Measurements from ENCODE around the gene PTPRZ1.

The PTPRZ1 gene

DNA sequence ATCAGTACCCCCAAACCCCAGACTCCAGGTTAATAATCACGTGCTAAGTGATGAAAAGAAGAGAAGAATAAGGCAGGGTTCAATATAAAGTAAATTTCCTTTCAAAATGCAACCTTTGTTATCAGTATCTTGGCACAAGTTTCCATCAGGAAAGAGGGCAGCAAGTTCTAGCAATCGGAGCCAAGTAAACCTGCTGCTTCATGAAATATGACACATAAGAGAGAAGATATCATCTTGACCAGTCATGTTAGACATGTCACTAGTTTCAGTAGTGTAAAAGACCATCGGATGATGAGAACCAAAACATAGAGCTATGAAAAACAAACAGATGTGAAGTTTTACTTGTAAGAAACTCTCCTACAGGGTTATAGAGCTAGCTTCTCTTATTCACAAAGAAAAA lies 227.1 kb downstream of the PTPRZ1 start:
- no peak for DNase-seq
- H3K36me3 ChIP-seq: no peaks in the 10 kb centered on the region

DNA sequence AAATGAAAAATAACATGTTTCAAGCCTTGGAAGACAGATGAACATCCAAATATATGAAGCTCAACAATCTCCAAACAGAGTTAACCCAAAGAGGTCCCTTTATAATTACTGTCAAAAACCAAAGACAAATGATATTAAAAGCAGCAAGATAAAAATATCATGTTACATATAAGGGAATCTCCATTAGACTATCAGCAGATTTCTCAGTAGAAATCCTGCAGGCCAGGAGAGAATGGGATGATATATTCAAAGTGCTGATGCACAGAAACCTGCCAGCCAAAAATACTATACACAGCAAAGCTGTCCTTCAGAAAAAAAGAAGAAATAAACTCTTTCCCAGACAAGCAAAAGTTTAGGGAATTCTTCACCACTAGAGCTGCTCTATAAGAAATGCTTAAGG lies 230.1 kb downstream of the PTPRZ1 start:
- Histone ChIP-seq H3K36me3 (no peaks in the 10 kb centered on the region), H3K27me3 (ENCODE audit: insufficient read depth, low read depth, severe bottlenecking) (no peaks in the 10 kb centered on the region), H3K27ac (no peak overlapping the region), H3K9me3 (ENCODE audit: severe bottlenecking) (no peaks in the 10 kb centered on the region), H3K4me3 (ENCODE audit: low read depth, low read length) (no peak overlapping the region)
- TF ChIP-seq, protein P1, sequence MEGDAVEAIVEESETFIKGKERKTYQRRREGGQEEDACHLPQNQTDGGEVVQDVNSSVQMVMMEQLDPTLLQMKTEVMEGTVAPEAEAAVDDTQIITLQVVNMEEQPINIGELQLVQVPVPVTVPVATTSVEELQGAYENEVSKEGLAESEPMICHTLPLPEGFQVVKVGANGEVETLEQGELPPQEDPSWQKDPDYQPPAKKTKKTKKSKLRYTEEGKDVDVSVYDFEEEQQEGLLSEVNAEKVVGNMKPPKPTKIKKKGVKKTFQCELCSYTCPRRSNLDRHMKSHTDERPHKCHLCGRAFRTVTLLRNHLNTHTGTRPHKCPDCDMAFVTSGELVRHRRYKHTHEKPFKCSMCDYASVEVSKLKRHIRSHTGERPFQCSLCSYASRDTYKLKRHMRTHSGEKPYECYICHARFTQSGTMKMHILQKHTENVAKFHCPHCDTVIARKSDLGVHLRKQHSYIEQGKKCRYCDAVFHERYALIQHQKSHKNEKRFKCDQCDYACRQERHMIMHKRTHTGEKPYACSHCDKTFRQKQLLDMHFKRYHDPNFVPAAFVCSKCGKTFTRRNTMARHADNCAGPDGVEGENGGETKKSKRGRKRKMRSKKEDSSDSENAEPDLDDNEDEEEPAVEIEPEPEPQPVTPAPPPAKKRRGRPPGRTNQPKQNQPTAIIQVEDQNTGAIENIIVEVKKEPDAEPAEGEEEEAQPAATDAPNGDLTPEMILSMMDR (IDR thresholded peaks at IDR 0.05; ENCODE audit: low read depth, low read length): no peak
- DNase-seq: no peak

More for the DNA sequence above, 227.1 kb downstream of the PTPRZ1 start:
- Histone ChIP-seq H3K4me3 (ENCODE audit: low read depth, low read length) (no peak overlapping the region), H3K27me3 (ENCODE audit: insufficient read depth, low read depth, severe bottlenecking) (no peaks in the 10 kb centered on the region), H3K27ac (no peak overlapping the region), H3K9me3 (ENCODE audit: severe bottlenecking) (no peaks in the 10 kb centered on the region)
- TF ChIP-seq, protein P1 (IDR thresholded peaks at IDR 0.05; ENCODE audit: low read depth, low read length): no peak
